SK-N-DZ (cell line): Measurements from ENCODE around the gene CCDC97.

ENCODE experiments used
- DNase-seq: peaks from one replicate; pipeline ENCODE4 v3.0.0-alpha.2; 2015; ENCODE audit warnings: low spot score

The CCDC97 gene

DNA sequence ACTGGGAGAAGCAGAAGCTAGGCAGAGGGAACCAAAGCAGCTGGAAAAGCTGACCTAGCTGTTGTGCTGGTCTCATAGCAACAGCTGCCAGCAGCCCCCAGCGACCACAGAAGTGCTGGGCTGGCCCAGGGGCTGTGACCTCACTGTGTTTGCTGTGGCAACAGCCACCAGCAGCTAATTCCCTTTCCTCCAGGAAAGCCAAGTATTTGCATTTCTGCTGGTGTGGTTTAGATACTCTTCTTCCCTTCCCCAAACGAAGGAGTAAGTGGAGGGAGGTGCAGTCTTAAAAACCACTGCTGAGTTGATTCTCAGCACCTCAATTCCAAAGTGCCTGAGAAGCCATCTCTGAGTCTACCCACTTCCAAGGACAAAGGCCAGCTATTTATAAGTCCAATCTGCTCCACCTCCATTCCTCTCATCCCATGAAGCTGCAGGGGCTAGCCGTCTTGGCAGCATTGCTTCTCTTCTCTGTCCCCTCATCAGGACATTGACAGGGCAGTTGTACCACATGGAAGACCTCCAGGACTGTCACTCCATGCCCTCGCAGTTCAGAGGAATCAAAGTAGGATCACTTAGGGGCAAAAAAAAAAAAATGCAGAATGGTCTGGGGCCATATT is 11.5 kb upstream of the CCDC97 start:
- no peak for DNase-seq

DNA sequence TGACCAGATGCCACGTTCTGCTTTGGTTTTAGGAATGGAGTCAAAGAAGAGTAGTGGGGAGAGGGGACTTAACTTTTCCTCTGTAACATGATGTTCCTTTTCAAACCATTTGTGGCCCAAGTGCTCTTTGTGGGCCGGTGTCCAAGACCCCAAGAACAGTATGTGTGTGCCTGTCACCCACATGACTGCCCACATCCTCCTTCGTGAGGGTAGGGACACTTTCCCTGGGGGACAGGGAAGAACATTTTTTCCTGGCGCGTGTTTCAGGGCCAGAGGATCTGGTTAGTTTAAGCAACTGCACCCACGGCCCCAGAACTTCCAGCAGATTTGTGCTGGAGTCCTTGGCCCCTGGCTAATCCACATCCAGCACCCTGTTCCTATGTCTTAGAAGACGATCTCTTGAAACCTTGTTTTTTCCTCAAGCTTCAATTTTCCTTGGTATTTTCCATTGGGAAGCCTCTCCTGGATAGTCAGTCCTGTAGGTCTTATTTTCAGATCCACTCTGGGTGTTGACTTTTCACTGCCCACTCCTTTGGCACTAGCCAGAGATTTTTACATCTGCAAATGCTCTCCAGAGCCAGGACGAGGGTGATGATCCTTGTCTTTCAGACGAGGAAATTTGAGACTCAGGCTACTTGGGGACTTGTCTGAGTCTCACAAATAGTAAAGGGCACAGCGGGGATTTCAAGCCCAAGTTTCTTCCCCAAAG is 10.8 kb upstream of the CCDC97 start:
- DNase-seq: no peak

DNA sequence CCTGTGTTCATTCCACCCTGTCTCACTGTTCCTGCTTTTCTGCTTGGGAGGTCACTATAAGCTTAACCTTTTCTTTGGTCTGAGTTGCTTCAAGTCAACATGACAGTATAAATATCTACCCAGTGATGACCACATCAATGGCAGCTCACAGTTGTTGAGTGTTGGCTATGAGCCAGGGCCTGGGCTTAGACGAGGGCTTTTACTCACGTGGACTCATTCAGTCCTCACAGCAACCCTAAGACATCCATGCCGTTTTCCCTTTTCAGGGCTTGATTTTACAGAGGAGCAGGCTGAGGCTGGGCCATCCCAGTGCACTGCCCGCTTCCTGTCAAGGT is 10.2 kb upstream of the CCDC97 start:
- DNase-seq: no peak

DNA sequence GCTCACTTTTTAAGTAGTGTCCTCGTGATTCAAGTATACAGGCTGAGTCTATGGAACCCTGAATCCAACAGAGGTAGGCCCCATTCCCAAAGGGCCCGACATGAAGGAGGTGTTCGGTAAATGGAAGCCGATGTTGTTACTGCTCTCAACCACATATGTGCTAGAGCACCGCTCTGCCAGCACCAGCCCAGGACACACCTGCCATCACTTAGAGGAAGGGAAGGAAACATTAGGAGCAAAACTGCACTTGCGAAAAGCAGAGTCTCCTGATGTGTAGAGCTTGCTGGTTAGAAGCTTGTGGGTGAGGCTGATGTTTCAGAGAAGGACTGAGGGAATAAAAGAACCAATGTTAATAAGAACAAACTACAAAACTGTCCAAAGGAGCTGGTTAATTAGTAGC is 9.4 kb upstream of the CCDC97 start:
- DNase-seq: no peak

DNA sequence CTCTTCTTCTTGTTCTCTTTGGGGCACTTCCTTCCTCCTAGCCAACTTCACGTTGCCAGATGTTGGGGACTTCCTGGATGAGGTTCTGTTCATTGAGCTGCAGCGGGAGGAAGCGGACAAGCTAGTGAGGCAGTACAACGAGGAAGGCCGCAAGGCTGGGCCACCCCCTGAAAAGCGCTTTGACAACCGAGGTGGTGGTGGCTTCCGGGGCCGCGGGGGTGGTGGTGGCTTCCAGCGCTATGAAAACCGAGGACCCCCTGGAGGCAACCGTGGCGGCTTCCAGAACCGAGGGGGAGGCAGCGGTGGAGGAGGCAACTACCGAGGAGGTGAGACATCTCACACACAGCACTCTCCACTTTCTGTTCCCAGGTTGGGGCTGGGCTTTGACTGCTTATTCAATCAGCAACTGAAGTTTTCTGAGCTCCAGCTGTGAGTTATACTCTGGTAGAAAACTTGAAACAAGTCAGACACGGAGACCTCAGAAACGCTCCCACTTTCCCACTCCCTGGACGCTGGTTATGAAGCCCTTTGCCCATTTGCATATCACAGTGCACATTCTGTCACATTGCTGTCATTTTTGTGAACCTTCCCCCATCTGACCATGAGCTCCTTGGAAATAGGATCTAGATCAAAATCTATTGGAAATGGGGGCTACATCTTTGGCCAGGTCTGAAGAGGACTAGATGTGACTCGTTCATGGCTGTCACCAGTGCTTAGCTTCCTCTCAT is 7.2 kb upstream of the CCDC97 start:
- no peak for DNase-seq

DNA sequence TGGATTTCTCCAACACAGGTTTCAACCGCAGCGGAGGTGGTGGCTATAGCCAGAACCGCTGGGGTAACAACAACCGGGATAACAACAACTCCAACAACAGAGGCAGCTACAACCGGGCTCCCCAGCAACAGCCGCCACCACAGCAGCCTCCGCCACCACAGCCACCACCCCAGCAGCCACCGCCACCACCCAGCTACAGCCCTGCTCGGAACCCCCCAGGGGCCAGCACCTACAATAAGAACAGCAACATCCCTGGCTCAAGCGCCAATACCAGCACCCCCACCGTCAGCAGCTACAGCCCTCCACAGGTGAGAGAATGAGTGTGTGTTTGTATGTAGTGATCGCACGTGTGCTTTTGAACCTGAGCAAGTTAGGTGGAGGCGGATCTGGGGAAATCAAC is 6.0 kb upstream of the CCDC97 start:
- DNase-seq: no peak

DNA sequence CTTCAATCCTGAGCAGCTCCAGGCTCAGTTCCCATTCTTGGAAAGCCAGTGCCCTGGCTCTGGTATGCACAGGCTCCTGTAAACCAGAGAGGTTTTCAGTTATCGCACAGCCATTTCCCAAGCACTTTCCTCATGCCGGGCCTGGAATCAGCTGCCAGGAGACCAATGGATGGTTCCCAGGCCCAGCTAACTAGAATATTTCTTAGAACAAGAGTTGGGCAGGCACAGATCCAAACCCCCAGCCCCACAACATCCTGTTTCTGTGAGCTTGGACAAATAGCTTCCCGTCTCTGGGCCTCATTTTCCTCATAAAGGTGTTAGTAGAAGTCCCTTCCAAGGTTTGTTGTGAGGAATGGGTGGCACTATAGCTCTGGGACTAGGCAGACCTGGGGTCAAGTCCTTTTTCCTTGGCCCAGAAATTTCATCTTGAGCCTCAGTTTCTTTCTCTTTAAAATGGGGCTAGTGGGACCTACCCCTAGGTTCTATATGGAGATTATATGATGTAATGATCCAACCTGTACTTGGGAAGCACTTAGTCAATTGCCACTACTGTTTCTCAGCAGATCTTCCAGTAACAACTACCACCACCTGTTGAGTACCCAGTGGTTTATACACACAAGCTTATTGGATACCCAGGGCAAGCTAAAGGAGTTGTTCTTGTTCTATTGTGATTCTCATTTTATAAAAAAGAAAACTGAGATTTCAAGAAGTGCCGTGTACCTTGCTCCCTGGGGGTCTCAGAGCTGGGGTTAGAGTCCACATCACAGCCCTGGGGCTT is 5.1 kb upstream of the CCDC97 start:
- DNase-seq: no peak

DNA sequence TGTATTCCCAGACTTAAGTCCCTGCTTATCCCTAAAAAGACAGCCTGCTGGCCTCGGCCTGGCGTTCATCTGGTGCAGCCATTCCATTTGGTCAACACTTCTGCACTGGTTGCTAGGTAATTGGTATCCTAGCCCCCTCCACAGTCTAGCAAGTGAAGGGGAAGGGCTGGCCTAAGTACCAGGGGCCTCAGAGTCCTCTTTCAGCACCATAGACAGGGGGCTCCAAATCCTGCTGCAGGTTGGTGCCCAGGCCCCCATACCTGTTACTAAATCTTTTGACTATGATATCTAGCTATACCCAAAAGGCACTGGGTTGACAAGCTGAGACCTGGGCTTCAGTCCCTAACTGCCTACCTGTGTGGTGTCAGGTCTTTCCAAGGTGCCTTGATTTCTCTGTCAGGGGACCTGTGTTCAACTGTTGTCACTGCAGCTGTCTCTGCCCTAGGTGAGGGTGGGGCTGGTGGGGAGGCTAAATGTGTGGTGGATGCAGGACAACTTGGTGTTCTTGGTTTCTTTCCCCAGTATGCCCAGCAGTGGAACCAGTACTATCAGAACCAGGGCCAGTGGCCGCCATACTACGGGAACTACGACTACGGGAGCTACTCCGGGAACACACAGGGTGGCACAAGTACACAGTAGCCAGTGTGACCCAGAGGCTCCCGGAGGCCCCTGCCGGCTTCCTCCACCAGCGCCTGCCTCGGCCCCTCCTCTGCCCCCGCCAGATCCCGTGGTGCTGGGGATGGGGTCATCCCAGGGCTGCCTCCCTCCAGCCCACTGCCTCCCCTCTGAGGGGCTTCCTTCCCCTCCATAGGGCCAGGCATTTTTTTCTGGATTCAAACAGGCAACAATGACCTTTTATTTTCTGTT is 3.8 kb upstream of the CCDC97 start:
- no peak for DNase-seq

DNA sequence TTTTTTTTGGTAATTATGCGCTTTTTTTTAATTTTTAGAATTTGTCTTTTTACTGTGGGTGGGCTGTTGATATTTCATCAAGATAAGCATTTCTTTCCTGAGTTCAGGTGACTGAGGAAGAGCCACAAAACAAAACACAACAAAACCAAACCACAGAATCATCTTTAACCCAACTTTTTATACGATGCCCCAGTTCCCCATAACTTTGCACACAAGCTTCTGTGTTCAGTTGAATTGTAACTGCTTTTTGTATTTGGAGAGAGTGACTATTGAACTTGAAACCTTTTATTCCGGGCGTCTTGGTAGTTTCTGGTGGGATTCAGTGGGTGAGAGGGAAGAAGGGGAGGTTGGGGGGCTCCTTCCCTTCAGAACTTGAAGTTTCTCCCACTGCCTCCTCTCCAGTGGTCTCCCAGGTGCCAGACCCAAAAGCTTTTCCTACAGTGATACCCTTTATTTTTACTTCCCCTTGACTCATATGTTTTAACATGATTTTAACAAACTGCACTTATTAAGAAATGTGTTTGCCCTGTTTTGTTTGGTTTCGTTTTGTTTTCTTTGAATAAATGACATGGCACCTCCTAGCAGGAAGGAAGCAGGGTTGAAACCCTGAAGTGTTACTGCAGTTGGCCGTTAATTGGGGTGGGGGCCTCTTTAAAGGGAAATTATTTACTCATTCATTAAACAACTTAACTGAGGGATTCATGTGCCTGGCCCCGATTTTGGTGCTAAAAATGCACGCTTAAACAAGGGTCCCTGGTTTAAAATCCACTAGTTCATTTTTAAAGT is 2.7 kb upstream of the CCDC97 start:
- no peak for DNase-seq

DNA sequence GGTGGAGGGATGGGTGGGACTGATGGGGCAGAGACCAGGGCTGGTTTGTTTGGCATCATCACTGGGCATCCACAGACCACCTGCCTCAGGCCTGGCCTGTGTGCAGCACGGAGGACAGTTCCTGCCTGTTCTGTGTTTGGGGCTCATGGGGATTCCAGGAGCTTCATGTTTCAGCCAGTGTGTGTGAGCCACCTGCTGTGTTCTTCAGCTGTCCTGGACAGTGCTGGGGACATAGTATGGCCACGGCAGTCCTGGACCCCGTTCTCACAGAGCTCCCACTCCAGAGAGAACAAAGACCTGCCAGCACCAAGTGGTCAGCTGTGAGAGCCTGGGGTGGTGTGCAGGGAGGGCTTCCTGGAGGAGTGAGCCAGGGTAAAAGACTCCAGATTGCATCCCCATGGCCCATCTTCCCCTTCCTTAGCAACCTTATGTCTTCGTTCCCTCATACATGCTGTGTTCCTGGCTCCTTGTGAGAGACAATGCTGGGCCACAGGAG is 2.0 kb upstream of the CCDC97 start:
- no peak for DNase-seq

DNA sequence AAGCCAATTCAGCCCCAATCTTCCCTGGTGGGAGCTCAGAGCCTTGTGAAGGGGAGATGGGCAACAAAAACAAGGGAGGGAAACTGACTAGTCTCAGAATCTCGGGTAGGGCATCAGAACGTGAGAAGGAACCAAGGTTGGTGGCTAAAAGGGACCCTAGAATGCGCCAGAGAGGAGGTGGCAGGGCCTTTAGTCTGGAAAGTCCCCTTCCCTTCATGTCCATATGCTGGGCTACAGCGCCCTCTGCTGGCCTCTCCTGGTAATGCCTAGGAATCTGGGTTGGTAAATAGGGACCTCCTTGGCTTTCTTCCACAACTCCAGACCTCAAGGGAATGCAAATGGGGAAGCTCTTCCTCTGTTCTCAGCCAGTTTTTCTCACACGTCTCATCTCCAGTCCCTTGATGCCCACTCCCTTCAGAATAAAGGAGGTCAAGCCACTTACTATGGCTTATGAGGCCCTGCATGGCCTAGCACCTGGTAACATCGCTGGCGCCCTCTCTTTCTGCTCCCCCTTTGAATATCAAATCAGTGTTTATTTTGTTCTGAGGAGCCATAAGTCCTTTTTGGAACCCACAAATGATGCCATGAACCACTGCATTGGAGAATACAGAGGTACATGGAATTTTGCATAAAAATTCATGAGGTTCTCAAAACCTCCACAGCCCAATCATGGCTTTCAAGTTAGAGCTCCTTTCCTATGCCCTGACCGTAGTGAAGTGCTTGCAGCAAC is 1.4 kb upstream of the CCDC97 start:
- DNase-seq: peak; percentile 79

DNA sequence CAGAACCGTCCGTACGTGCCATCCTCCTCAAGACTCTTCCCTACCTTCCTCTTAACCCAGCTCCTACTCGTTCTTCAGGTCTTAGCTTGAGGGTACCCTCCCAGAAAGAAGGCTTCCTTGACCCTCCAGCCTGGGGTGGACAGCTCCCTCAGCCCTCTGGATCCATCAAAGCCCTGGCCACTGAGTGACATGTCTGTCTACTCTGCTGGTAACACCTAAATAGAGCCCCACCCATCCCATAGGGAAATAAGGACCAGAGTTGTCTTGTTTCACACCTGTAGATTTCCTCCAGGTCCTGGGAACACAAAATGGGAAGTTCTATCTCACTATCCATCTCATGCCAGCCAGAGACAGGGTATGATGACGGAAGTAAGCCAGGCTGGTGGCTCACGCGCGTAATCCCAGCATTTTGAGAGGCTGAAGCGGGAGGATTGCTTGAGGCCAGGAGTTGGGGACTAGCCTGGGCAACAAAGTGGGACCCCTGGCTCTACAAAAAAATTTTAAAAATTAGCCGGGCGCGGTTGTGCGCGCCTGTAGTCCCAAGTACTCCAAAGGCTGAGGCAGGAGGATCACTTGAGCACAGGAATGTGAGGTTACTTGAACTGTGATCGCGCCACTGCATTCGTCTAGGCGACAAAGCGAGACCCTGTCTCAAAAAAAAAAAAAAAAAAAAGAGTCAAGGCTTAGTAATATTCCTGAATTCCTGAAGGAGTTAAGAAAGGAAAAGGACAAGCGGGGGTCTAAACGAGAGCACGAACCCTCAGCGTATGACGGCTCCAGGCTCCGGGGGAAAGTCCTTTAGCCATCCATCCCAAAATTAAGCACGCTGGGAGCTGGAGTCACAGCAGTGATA is 566 bp upstream of the CCDC97 start:
- no peak for DNase-seq

DNA sequence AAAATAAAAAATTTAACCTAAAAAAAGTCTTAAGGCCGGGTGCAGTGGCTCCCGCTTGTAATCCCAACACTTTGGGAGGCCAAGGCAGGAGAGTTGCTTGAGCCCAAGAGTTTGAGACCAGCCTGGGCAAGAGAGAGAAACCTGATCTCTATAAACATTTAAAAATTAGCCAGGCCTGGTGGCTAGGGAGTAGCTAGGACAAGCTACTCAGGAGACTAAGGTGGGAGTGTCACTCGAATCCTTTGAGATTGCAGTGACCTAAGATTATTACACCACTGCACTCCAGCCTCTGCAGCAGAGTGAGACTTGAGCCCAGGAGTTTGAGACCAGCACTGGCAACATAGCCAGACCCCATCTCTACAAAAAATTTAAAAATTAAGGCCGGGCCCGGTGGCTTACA is 1.1 kb downstream of the CCDC97 start:
- DNase-seq: no peak

DNA sequence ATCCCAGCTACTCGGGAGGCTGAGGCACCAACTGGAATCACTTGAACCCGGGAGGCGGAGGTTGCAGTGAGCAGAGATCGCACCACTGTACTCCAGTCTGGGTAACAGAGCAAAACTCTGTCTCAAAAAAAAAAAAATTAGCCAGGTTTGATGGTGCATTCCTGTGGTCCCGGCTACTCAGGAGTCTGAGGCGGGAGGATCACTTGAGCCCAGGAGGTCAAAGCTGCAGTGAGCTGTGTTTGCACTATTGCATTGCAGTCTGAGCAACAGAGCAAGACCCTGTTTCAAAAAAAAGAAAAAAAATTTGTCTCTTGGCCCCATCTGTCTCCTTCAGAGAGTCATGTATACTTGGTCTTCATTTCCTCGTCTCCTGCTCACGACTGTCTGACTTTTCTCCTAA is 1.6 kb downstream of the CCDC97 start:
- no peak for DNase-seq

DNA sequence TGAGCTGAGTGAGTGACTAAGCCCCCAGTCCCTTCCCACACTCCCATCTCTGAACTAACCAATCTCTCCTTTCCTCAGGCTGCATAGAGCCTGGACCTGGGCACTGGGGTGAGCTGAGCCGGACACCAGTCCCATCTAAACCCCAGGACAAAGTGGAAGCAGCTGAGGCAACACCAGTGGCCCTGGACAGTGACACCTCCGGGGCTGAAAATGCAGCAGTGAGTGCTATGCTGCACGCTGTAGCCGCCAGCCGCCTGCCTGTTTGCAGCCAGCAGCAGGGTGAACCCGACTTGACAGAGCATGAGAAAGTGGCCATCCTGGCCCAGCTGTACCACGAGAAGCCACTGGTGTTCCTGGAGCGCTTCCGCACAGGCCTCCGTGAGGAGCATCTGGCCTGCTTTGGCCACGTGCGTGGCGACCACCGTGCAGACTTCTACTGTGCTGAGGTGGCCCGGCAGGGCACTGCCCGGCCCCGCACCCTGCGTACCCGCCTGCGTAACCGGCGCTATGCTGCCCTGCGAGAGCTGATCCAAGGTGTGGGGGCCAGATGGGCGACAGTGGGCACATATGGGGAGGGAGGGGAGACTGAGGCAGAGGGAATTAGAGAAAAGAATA is 6.4 kb downstream of the CCDC97 start:
- no peak for DNase-seq

DNA sequence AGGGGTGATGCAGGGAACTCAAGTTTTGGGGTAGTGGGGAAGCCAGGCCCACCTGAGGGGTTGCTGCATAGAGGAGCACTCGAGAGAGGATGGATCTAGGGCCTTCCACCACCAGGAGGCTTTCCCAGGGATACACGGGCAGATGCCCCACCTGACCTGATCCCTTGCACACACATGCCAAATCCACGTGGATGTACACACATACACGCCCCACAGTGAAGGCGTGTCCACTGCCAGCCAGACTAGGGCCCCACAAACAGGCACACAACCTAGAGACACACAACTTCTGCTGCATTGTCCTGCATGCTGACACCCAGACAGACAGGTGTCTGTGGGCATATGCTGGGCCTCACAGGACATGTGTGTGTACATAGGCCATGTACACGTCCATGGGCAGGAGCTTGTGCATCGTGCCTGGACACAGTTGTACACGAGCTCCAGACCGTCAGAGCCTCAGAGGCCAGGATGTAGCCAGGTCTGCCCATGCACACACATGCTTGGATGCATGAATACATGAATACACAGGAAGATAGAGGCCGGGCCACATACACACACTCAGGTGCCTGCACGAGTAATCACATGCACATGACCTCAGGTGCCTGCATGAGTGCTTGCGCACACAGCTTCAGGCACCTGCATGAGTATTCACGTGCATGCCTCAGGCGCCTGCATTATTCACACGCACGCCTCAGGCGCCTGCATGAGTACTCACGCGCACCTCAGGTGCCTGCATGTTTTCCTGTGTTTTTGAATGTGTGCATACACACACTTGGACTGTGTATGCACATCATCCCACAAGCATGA is 8.9 kb downstream of the CCDC97 start:
- no peak for DNase-seq

DNA sequence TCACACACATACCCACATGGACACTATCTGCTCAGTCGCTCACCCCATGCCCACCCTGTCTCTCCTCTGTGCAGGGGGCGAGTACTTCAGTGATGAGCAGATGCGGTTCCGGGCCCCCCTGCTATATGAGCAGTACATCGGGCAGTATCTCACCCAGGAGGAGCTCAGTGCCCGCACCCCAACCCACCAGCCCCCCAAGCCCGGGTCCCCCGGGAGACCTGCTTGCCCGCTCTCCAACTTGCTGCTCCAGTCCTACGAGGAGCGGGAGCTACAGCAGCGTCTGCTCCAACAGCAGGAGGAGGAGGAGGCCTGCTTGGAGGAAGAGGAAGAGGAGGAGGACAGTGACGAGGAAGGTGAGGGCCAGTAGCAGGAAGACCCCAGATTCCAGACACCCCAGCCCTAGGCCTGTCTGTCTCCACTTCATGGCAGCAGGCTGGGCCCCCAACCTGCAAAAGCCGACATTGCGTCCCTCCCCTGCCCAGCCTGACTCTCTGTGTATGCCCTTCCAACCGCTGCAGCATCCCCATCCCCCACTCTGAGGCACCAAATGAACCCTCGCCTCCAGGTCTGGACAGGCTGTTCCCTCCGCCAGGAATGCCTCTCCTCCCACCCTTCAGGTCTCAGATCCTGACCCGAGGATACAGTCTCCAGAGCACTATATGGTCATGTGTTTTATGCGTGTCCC is 9.7 kb downstream of the CCDC97 start:
- DNase-seq: no peak
